HG03108 (cell line): ENCODE results near the gene UCP3.
A peak's percentile ranks its signal among the peaks of the same experiment; 100 is the strongest.

Source experiments
- ATAC-seq: cut with Tn5 transposase; IDR thresholded peaks from one replicate; pipeline ENCODE4 v1.9.1; 2021; ENCODE audit warnings: moderate library complexity; ENCODE audit not compliant: unreplicated experiment

The UCP3 gene

GRCh38 chr11:74008373-74009229, at the start of gene UCP3:
UCP3 (minus strand) TSS chr11:74009085; CDS start chr11:74007042, 2,043 bp downstream.
- ATAC-seq, result no peak

GRCh38 chr11:74057249-74058151, 48.6 kb upstream of the UCP3 start:
- ATAC-seq, result no peak

GRCh38 chr11:74055938-74056337, 47.1 kb upstream of the UCP3 start:
- ATAC-seq, result no peak

- ATAC-seq, result no peak
Observed at GRCh38 chr11:74050465-74050864, 41.6 kb upstream of the UCP3 start.

- ATAC-seq, result no peak
Observed at GRCh38 chr11:74048993-74049392, 40.1 kb upstream of the UCP3 start.

GRCh38 chr11:74044538-74044937, 35.7 kb upstream of the UCP3 start:
- ATAC-seq, result no peak

GRCh38 chr11:74043450-74043849, 34.6 kb upstream of the UCP3 start:
- no peak for ATAC-seq

- no peak for ATAC-seq
Observed at GRCh38 chr11:74037309-74037708, 28.4 kb upstream of the UCP3 start.

- ATAC-seq, result no peak
Observed at GRCh38 chr11:74035264-74035663, 26.4 kb upstream of the UCP3 start.

- no peak for ATAC-seq
Observed at GRCh38 chr11:74033046-74033445, 24.2 kb upstream of the UCP3 start.

- ATAC-seq, result no peak
Observed at GRCh38 chr11:74030723-74031676, 22.1 kb upstream of the UCP3 start.

- no peak for ATAC-seq
Observed at GRCh38 chr11:74025467-74026166, 16.7 kb upstream of the UCP3 start.

GRCh38 chr11:74024261-74025029, 15.6 kb upstream of the UCP3 start:
- no peak for ATAC-seq

- ATAC-seq, result no peak
Observed at GRCh38 chr11:74023276-74023675, 14.4 kb upstream of the UCP3 start.

- ATAC-seq, result no peak
Observed at GRCh38 chr11:74022546-74022945, 13.7 kb upstream of the UCP3 start.

- ATAC-seq, result no peak
Observed at GRCh38 chr11:74021998-74022397, 13.1 kb upstream of the UCP3 start.

- peak; percentile 50 for ATAC-seq
Observed at GRCh38 chr11:74020539-74020938, 11.7 kb upstream of the UCP3 start.

- ATAC-seq, result no peak
Observed at GRCh38 chr11:74019860-74020259, 11.0 kb upstream of the UCP3 start.

GRCh38 chr11:74019104-74019738, 10.3 kb upstream of the UCP3 start:
- ATAC-seq, result no peak
